GM18508 (cell line): Measurements from ENCODE around the gene RORB.

ENCODE experiments used
- ATAC-seq: cut with Tn5 transposase; IDR thresholded peaks from one replicate; pipeline ENCODE4 v1.9.1; 2021; ENCODE audit warnings: moderate number of reproducible peaks; ENCODE audit not compliant: insufficient read depth, unreplicated experiment

RORB gene

GRCh38 chr9:74691058-74691457 lies 193.9 kb downstream of the RORB start:
- ATAC-seq: no peak

GRCh38 chr9:74696520-74696919 lies 199.4 kb downstream of the RORB start:
- ATAC-seq: no peak

- no peak for ATAC-seq
Measured at GRCh38 chr9:74697535-74697934, 200.4 kb downstream of the RORB start.

- no peak for ATAC-seq
Measured at GRCh38 chr9:74711341-74711740, 214.2 kb downstream of the RORB start.

GRCh38 chr9:74718709-74719108 lies 221.6 kb downstream of the RORB start:
- ATAC-seq: no peak

GRCh38 chr9:74719306-74719705 lies 222.2 kb downstream of the RORB start:
- ATAC-seq: no peak

- no peak for ATAC-seq
Measured at GRCh38 chr9:74721696-74722660, 224.8 kb downstream of the RORB start.

GRCh38 chr9:74724317-74724716 lies 227.2 kb downstream of the RORB start:
- no peak for ATAC-seq

GRCh38 chr9:74726581-74726980 lies 229.4 kb downstream of the RORB start:
- no peak for ATAC-seq

GRCh38 chr9:74728176-74728575 lies 231.0 kb downstream of the RORB start:
- ATAC-seq: no peak

- ATAC-seq: no peak
Measured at GRCh38 chr9:74729136-74729695, 232.1 kb downstream of the RORB start.

- no peak for ATAC-seq
Measured at GRCh38 chr9:74735761-74736160, 238.6 kb downstream of the RORB start.

- no peak for ATAC-seq
Measured at GRCh38 chr9:74736646-74737045, 239.5 kb downstream of the RORB start.

- ATAC-seq: no peak
Measured at GRCh38 chr9:74742191-74742790, 245.2 kb downstream of the RORB start.
